ENCODE measurements around the gene RNASE9.

DNA sequence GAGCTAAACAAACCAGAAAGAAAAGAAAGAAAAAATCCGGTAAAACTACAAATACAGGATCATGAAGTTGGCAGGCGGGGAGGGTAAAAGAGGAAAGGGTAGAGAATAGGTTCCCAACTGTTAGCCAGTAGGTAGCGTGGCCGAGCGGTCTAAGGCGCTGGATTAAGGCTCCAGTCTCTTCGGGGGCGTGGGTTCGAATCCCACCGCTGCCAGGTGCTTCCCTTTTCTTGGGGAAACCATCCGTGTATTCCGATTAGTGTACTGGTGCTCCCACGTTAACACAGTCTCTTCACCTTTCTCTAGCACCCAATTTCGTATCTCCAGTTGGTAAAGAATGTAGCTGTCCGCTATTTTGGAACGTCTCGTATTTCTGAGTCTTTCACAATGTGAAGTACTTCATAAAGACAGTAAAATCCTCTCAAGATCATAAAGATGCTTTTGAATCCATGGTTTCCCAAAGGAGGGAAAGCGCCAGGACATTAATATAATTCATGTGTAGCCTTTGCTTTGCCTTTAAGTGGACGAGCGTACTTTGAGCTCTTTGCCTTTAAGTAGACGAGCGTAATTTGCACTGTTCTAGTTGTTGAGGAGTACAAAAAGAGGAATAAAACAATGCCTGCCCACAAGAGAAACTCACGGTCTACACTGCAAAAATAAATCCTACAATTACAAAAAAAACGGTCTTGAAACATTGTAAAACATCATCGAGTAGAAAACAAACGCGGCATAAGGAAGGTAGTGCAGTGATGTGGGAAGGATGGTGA, 49.3 kb upstream of the RNASE9 start:
- TF ChIP-seq POLR2A (IDR thresholded peaks at IDR 0.05), result no peak
- peak in 1 of 4 experiments; percentile 5 for TF ChIP-seq CTCF (IDR thresholded peaks at IDR 0.05)
